Measurements from ENCODE around the gene IL1B. TPM values are rescaled to one million over a fixed set of nuclear protein-coding genes. Genes with fewer than 3 reads are reported as not detected.

The IL1B gene
- total RNA-seq, 1 donor from 2014 or later = 22.6 TPM

- DNase-seq (ENCODE audit: low read depth) (no peak), FAIRE-seq (peak; percentile 70)
- no peak overlapping the region for H3K4me3 ChIP-seq (ENCODE audit: low read depth, low read length)
- TF ChIP-seq CTCF (IDR thresholded peaks at IDR 0.05; ENCODE audit: insufficient read depth, low read length, severe bottlenecking) = no peak
- H3K27me3 ChIP-seq (ENCODE audit: control insufficient read depth, insufficient read depth, low read length) = no peaks in the 10 kb centered on the region
- H3K36me3 ChIP-seq (ENCODE audit: control insufficient read depth, insufficient read depth, low read length) = no peaks in the 10 kb centered on the region
Observed at GRCh38 chr2:112876971-112877361, 40.4 kb upstream of the IL1B start.

- FAIRE-seq = no peak
- Histone ChIP-seq H3K36me3 (ENCODE audit: control insufficient read depth, insufficient read depth, low read length) (no peaks in the 10 kb centered on the region), H3K27me3 (ENCODE audit: control insufficient read depth, insufficient read depth, low read length) (no peaks in the 10 kb centered on the region), H3K4me3 (ENCODE audit: low read depth, low read length) (no peak overlapping the region)
- TF ChIP-seq CTCF (IDR thresholded peaks at IDR 0.05; ENCODE audit: insufficient read depth, low read length, severe bottlenecking) = no peak
- DNase-seq (ENCODE audit: low read depth) = peak; percentile 78
Observed at GRCh38 chr2:112876257-112876970, 39.8 kb upstream of the IL1B start.

- H3K36me3 ChIP-seq (ENCODE audit: control insufficient read depth, insufficient read depth, low read length) = no peaks in the 10 kb centered on the region
- no peak for TF ChIP-seq CTCF (IDR thresholded peaks at IDR 0.05; ENCODE audit: insufficient read depth, low read length, severe bottlenecking)
- no peak for DNase-seq (ENCODE audit: low read depth)
- no peak overlapping the region for H3K4me3 ChIP-seq (ENCODE audit: low read depth, low read length)
- no peaks in the 10 kb centered on the region for H3K27me3 ChIP-seq (ENCODE audit: control insufficient read depth, insufficient read depth, low read length)
- no peak for FAIRE-seq
Observed at GRCh38 chr2:112870841-112871835, 34.6 kb upstream of the IL1B start.

GRCh38 chr2:112869258-112869842 lies 32.8 kb upstream of the IL1B start:
- no peak for FAIRE-seq
- Histone ChIP-seq H3K4me3 (ENCODE audit: low read depth, low read length) (no peak overlapping the region), H3K36me3 (ENCODE audit: control insufficient read depth, insufficient read depth, low read length) (no peaks in the 10 kb centered on the region), H3K27me3 (ENCODE audit: control insufficient read depth, insufficient read depth, low read length) (no peaks in the 10 kb centered on the region)
- no peak for TF ChIP-seq CTCF (IDR thresholded peaks at IDR 0.05; ENCODE audit: insufficient read depth, low read length, severe bottlenecking)
- DNase-seq (ENCODE audit: low read depth) = peak; percentile 95

GRCh38 chr2:112867701-112868631 lies 31.4 kb upstream of the IL1B start:
- H3K4me3 ChIP-seq (ENCODE audit: low read depth, low read length) = no peak overlapping the region
- FAIRE-seq = no peak
- H3K36me3 ChIP-seq (ENCODE audit: control insufficient read depth, insufficient read depth, low read length) = no peaks in the 10 kb centered on the region
- no peaks in the 10 kb centered on the region for H3K27me3 ChIP-seq (ENCODE audit: control insufficient read depth, insufficient read depth, low read length)
- TF ChIP-seq CTCF (IDR thresholded peaks at IDR 0.05; ENCODE audit: insufficient read depth, low read length, severe bottlenecking) = peak; percentile 23
- DNase-seq (ENCODE audit: low read depth) = peak; percentile 82

Measured in bronchial epithelial cell (primary cell).